ENCODE data around the gene C1QL4.

Gene C1QL4

DNA sequence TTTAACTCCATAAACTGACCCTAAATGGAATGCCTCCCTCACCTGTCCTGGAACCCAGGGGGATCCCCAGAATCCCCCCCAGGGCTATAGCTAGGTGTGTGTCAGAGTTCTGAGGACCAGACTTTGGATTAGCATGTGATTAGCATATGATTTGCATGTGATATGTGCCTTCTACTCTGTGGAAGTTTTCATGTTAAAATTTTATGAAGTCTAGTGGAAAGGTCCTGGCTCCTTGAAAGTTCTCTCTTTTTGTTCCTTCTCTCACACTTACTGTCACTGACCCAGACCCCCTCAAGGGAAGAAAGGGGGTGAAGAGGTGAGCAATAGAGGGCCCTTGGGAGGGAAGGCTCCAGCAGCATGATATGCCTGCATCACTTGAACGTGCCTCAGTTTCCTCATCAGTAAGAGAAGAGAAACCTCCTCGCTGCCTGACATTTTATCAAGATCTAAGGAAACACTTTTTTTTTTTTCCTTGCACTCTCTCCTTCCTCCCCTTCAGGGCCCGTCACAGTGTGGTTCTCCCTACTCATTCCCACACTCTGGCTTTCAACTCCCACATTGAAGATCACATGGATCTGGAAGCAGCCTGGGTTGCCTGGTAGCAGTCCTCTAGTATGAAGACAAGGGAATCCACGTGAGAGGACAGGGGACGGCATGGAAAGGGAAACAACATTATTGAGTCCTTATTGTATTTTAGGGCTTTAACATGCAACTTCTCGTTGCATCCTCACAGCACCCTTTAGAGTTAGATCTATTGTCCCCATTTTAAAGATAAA lies 3.3 kb upstream of the C1QL4 start:
- in situ Hi-C loops (cut with MboI; ENCODE audit: low sequenced_read_pairs, unreplicated experiment) = no loop called here
- TF ChIP-seq, protein P1, sequence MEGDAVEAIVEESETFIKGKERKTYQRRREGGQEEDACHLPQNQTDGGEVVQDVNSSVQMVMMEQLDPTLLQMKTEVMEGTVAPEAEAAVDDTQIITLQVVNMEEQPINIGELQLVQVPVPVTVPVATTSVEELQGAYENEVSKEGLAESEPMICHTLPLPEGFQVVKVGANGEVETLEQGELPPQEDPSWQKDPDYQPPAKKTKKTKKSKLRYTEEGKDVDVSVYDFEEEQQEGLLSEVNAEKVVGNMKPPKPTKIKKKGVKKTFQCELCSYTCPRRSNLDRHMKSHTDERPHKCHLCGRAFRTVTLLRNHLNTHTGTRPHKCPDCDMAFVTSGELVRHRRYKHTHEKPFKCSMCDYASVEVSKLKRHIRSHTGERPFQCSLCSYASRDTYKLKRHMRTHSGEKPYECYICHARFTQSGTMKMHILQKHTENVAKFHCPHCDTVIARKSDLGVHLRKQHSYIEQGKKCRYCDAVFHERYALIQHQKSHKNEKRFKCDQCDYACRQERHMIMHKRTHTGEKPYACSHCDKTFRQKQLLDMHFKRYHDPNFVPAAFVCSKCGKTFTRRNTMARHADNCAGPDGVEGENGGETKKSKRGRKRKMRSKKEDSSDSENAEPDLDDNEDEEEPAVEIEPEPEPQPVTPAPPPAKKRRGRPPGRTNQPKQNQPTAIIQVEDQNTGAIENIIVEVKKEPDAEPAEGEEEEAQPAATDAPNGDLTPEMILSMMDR (IDR thresholded peaks at IDR 0.05; ENCODE audit: borderline replicate concordance, control extremely low read depth, extremely low read depth, insufficient read depth, missing control alignments) = no peak

DNA sequence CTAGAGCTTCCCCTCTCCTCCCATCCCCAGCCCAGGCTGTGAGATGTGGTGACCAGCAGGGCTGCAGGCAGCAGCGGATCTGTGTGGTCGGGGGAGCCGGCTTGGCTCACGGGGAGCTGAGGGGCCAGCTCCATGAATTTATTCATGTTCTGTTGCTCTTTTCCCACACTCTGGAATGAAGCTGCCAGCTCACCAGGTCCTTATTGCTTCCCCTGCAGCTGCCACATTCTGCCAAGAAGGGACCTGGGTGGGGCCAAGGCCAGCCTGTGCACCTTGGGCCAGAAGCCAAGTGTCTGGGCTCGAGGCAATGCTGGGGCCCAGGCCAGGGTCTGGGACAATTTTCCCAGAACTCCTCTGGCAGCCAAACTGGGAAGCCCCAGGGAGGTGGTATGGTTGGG lies 2.5 kb upstream of the C1QL4 start:
- in situ Hi-C loops (cut with MboI; ENCODE audit: low sequenced_read_pairs, unreplicated experiment) = loop anchor here (5.0 kb wide), 1 partner anchor 52 kb away; no protein-coding TSS in a partner anchor
- no peak for DNase-seq (ENCODE audit: low spot score)
- TF ChIP-seq, protein P1 (IDR thresholded peaks at IDR 0.05; ENCODE audit: borderline replicate concordance, control extremely low read depth, extremely low read depth, insufficient read depth, missing control alignments) = no peak

More for the DNA sequence above, 3.3 kb upstream of the C1QL4 start:
- DNase-seq (ENCODE audit: low spot score) = no peak

DNA sequence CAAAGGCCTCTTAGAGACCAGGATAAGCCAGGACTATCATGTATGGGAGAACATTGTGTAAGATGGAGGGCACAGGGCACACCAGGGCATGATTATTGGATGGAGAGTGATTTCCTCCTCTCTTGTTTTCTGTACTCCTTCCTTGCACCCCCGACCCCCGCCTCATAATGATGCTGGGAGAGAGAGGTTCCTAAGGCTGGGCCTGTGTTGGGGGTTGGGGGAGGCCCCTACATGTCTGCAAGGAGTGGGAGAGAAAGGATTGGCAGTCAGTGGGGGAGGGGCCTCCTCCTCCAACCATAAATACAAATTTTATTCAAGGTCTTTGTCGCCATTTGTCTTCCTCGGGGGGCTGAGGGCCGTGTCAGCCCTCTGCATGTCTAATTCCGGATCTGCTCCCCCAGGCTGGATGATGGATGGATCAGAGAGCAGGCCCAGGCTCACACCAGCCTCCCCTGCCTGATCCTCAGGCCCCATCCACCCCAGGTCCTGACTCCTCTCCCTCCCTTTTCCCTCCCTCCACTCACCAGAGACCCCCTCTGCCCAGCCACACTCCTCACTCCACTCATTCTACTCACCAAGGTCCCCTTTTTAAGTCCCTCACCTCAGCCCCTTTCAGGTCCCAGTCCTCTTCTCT lies 2.0 kb upstream of the C1QL4 start:
- DNase-seq (ENCODE audit: low spot score) = no peak
- TF ChIP-seq, protein P1 (IDR thresholded peaks at IDR 0.05; ENCODE audit: borderline replicate concordance, control extremely low read depth, extremely low read depth, insufficient read depth, missing control alignments) = no peak
- in situ Hi-C loops (cut with MboI; ENCODE audit: low sequenced_read_pairs, unreplicated experiment) = loop anchor here (5.0 kb wide), 1 partner anchor 52 kb away; no protein-coding TSS in a partner anchor

DNA sequence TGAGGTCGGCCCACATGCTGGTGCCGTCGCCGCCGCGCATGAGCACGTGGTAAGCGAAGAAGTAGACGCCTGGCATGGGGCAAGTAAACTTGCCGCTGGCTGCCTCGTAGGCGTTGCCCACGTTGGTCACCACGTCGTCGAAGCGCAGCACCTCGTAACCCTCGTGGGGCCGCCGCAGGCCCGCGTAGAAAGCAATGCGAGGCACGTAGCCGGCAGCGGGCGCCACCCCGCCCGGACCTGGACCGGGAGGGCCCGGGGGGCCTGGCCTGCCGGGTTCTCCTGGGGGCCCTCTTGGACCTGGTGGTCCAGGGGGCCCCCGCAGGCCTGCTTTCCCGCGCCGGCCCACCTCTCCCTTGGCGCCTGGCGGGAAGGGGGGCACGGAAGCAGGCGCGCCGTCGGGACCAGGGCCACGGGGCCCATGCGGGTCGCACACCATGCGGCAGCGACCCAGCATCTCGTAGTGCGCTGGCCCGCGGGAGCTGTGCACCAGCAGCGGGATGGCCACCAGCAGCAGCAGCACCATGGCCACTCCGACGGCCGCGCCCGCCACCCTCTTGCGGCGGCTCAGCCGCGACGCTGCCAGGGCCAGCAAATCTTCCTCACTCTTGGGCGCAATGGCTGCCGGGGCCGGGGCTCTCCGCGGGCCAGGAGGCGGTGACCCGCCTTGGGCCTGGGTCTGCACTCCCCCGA lies 888 bp downstream of the C1QL4 start:
- in situ Hi-C loops (cut with MboI; ENCODE audit: low sequenced_read_pairs, unreplicated experiment) = loop anchor here (5.0 kb wide), 1 partner anchor 49 kb away; no protein-coding TSS in a partner anchor
- TF ChIP-seq, protein P1 (IDR thresholded peaks at IDR 0.05; ENCODE audit: borderline replicate concordance, control extremely low read depth, extremely low read depth, insufficient read depth, missing control alignments) = no peak
- peak; percentile 26 for DNase-seq (ENCODE audit: low spot score)

DNA sequence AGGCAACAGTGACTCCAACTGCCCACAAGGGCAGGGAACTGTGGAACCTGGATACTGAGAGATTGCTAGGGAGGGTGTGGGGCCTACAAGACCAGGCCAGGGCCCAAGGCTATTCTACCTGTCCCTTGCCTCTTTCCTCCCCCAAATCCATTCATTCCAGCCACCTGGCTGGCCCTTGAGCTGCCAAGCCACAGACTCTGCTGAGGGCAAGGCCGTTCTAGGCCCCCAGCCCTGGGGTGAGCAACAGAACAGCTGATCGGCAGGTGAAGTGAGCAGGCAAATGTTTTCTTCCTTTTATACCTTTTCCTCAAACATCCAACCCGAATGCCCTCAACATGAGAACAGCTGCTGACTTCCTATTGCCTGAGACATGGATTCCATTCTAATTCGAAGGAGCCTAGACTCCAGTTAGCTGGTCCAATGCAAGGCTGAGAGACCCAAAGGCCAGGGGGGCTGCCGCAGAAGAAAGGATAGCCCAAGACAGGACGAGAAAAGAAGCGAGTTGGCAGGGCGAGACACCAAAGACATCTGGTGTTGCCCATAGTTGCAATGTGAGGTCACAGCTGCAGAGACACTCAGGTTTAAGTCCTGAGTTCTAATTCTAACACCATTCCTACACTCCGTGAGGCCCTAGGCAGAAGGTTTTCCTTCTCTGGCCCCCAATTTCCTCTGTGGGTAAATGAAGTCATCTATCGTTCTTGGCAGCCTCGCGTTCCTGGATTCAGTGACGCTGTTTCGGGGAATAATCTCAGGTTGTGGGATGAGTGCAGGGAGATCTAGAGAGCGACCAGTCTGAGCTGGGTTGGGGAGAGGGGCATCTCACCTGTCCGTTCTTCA lies 1.7 kb downstream of the C1QL4 start:
- TF ChIP-seq, protein P1 (IDR thresholded peaks at IDR 0.05; ENCODE audit: borderline replicate concordance, control extremely low read depth, extremely low read depth, insufficient read depth, missing control alignments) = no peak
- DNase-seq (ENCODE audit: low spot score) = peak; percentile 21
- in situ Hi-C loops (cut with MboI; ENCODE audit: low sequenced_read_pairs, unreplicated experiment) = loop anchor here (5.0 kb wide), 1 partner anchor 48 kb away; no protein-coding TSS in a partner anchor

Data from GM13976 (cell line).